ENCODE measurements around the gene ZFP30.
"Not testable (repeated sequence)": the region's sequence is repeated elsewhere in the genome, so short reads cannot be mapped to it uniquely, and the experiment has no call there.

ZFP30 gene

DNA sequence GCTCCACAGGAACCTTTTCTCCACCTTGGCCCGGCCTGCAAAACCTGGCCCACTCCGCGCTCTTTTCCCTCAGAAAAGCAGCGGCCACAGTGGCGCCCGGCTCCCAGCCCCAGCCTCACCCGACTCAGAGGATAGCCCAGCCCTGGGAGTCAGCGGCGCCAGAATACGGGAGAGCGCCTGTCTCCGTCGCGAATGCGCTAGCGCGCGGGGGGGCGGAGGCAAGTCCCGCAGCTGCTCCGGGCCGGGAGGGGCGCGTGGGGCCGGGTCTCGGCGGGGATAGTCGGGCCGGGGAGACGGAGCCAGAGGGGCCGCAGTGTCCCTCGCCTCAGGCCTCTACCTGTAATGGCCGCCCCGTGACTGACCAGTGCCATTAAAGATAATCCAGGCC lies at the start of gene ZFP30:
Gene ZFP30 (minus strand): TSS at position 165 of the 388 bp plus-strand sequence. CDS start 7,643 bp downstream, outside the sequence.
- Mint-ChIP-seq H3K4me3 (peak within 1 kb of the TSS; percentile 86), H3K36me3 (ENCODE audit: low read depth) (peaks cover 26% of the 10 kb centered on the region)

DNA sequence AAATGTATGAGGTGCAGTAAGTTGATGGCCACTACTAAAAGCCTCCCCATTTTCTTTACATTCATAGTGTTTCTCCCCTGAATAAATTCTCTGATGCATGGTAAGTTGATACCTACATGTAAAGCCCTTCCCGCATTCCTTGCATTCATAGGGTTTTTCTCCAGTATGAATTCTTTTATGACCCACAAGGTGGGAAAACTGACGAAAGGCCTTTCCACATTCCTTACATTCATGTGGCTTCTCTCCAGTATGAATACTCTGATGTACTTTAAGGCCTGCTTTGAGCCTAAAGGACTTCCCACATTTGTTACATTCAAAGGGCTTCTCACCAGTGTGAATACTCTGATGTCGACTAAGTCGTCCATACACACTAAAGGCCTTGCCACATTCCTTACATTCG lies 43.8 kb upstream of the ZFP30 start:
- Mint-ChIP-seq H3K36me3 (ENCODE audit: low read depth) (peaks cover 25% of the 10 kb centered on the region), H3K27ac (no peak overlapping the region), H3K27me3 (ENCODE audit: low read depth) (no peaks in the 10 kb centered on the region), H3K4me1 (ENCODE audit: low read depth) (no peaks in the 10 kb centered on the region), H3K4me3 (no peak overlapping the region), H3K9me3 (peaks cover 70% of the 10 kb centered on the region)

More for the DNA sequence above, at the start of gene ZFP30:
- peaks cover 30% of the 10 kb centered on the region for H3K9me3 Mint-ChIP-seq
- H3K27me3 Mint-ChIP-seq (ENCODE audit: low read depth) = no peaks in the 10 kb centered on the region
- H3K27ac Mint-ChIP-seq = peak within 1 kb of the TSS; percentile 95
- H3K4me1 Mint-ChIP-seq (ENCODE audit: low read depth) = peaks cover 25% of the 10 kb centered on the region

DNA sequence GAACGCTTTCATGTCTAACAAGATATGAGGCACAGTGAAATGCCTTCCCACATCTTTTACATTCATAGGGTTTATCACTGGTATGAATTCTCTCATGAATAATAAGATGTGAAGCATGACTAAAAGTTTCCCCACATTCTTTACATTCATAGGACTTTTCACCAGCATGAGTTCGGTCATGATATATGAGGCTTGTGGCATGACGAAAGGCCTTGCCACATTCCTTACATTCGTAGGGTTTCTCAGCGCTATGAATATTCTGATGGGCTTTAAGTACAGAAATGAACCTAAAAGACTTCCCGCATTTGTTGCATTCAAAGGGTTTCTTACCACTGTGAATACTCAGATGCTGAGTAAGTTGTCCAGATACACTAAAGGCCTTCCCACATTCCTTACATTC lies 43.0 kb upstream of the ZFP30 start:
- H3K27ac Mint-ChIP-seq = no peak overlapping the region
- peaks cover 24% of the 10 kb centered on the region for H3K36me3 Mint-ChIP-seq (ENCODE audit: low read depth)
- H3K4me3 Mint-ChIP-seq = no peak overlapping the region
- H3K27me3 Mint-ChIP-seq (ENCODE audit: low read depth) = no peaks in the 10 kb centered on the region
- no peaks in the 10 kb centered on the region for H3K4me1 Mint-ChIP-seq (ENCODE audit: low read depth)
- peaks cover 71% of the 10 kb centered on the region for H3K9me3 Mint-ChIP-seq

DNA sequence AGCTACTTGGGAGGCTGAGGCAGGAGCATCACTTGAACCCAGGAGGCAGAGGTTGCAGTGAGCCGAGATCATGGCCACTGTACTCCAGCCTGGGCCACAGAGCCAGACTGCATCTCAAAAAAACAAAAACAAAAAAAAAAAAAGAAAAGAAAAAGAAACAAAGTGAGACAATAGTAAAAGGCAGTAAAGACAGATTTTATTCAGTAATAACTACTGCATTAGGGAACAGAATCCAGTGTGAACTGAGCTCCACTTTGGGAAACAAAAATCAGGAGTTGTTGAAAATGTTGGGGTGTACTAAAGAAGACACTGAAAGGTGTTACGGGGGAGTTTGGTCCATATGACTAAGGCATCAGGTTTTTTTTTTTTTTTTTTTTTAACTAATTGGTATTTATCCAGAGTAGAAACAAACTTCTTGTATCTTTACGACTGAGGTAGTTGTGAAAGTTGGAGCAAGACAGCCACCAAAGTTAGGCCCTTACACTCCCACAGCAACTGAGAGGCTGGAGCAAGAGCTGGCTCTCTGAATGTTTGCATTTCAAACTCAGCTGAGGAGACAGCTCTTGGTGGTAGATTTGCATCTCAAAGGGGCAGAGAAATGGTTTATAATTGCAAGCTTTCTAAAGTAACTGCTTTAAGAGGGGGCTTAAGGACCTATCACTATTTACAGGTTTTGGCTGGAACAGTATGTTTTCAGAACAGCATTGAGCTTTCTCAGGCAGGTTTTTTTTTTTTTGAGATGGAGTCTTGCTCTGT lies 40.1 kb upstream of the ZFP30 start:
- Mint-ChIP-seq H3K4me3 (no peak overlapping the region), H3K4me1 (ENCODE audit: low read depth) (peaks cover 4% of the 10 kb centered on the region), H3K36me3 (ENCODE audit: low read depth) (peaks cover 21% of the 10 kb centered on the region), H3K9me3 (peaks cover 63% of the 10 kb centered on the region), H3K27me3 (ENCODE audit: low read depth) (no peaks in the 10 kb centered on the region), H3K27ac (no peak overlapping the region)

DNA sequence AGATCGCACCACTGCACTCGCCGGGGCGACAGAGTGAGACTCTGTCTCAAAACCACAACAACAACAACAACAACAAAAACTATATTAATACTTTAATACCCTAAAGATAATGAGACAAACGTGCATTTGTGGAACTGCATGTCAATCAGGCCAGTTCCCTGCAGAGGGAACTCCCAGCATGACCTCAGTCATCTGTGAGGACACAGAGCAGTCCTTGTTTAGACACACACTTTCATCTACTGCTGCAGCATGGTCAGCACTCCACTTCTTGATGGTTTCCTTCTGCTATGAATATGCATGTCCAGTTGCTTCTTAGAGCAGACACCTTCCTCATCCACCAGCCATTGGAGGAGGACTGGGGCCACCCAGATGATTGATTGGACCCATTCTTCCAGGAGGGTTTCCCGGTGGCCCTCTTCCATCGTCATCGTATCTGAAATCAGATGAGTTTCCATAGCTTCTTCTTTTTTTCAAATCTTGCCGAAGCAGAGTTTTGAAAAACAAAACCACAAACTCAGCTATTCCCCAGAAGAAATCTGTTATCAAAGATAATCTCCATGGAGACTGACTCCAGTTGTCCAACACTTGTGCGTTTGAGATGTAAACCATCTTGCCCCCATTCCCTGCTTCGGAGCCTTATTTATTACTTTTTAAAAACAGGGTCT lies 37.8 kb upstream of the ZFP30 start:
- H3K27me3 Mint-ChIP-seq (ENCODE audit: low read depth) = no peaks in the 10 kb centered on the region
- H3K36me3 Mint-ChIP-seq (ENCODE audit: low read depth) = peaks cover 10% of the 10 kb centered on the region
- no peak overlapping the region for H3K4me3 Mint-ChIP-seq
- H3K9me3 Mint-ChIP-seq = peaks cover 43% of the 10 kb centered on the region
- H3K27ac Mint-ChIP-seq = no peak overlapping the region
- peaks cover 4% of the 10 kb centered on the region for H3K4me1 Mint-ChIP-seq (ENCODE audit: low read depth)

DNA sequence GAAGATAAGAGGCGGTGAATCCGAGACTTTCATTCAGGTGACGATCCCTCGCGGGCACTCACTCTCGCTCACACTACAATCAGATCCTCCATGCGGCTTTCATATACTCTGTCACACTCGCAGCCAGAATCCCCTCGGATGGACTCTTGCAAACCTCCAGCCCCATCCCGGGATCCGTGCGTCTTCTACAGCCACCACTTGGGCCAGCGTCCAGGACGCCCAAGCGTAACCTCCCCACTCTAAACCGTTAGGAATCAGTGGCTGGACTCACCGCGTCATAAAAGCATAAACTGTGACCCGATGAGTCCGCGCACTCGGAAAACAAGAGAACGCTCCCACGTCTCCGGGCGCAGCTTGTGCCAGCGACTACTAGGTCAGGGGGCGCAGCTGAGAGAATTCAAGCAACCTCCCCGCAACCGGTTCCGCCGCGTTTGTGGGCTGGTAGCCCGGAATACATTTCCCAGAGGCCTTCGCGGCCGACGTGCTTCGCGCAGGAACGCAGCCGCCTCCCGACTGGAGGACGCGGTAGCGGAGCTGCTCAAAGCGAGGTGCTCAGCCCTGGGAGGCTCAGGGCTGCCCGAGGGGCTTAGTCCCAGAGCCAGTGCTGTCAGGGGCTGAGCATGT lies 36.7 kb upstream of the ZFP30 start:
- Mint-ChIP-seq H3K4me3 (peak overlapping the region; percentile 87), H3K9me3 (peaks cover 35% of the 10 kb centered on the region), H3K27me3 (ENCODE audit: low read depth) (no peaks in the 10 kb centered on the region), H3K27ac (peak overlapping the region; percentile 50), H3K36me3 (ENCODE audit: low read depth) (peaks cover 7% of the 10 kb centered on the region), H3K4me1 (ENCODE audit: low read depth) (peaks cover 4% of the 10 kb centered on the region)

DNA sequence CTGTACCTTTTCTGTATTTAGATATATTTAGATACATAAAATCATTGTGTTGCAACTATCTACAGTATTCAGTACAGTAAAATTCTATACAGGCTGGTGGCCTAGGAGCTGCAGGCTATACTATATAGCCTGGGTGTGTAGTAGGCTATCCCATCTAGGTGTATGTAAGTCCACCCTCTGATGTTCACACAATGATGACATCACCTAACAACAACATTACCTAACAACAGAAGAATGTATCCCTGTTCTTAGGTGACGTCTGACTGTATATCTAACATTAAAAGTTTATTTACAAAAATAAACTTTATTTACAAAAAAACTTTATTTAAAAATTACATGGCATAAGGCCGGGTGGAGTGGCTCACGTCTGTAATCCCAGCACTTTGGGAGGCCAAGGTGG lies 28.3 kb upstream of the ZFP30 start:
- Mint-ChIP-seq H3K27me3 (ENCODE audit: low read depth) (no peaks in the 10 kb centered on the region), H3K36me3 (ENCODE audit: low read depth) (no peaks in the 10 kb centered on the region), H3K4me3 (no peak overlapping the region), H3K27ac (no peak overlapping the region), H3K9me3 (peaks cover 39% of the 10 kb centered on the region), H3K4me1 (ENCODE audit: low read depth) (no peaks in the 10 kb centered on the region)

DNA sequence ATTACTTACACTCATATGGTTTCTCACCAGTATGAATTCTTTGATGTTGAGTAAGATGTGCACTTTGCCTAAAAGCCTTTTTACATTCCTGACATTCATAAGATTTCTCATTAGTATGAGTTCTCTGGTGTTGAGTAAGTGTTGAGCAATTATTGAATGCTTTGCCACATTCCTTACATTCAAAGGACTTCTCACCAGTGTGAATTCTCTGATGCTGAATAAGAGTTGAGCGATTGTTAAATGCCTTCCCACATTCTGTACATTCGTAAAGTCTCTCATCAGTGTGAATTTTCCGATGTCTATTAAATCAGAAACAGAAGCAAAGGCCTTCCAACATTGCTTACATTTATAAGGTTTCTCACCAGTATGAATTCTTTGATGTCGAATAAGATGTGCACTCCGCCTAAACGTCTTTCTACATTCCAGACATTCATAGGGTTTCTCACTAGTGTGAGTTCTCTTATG lies 14.2 kb upstream of the ZFP30 start:
- H3K4me1 Mint-ChIP-seq (ENCODE audit: low read depth) = no peaks in the 10 kb centered on the region
- H3K27me3 Mint-ChIP-seq (ENCODE audit: low read depth) = no peaks in the 10 kb centered on the region
- H3K9me3 Mint-ChIP-seq = peaks cover 48% of the 10 kb centered on the region
- H3K36me3 Mint-ChIP-seq (ENCODE audit: low read depth) = no peaks in the 10 kb centered on the region
- no peak overlapping the region for H3K27ac Mint-ChIP-seq
- H3K4me3 Mint-ChIP-seq = no peak overlapping the region

DNA sequence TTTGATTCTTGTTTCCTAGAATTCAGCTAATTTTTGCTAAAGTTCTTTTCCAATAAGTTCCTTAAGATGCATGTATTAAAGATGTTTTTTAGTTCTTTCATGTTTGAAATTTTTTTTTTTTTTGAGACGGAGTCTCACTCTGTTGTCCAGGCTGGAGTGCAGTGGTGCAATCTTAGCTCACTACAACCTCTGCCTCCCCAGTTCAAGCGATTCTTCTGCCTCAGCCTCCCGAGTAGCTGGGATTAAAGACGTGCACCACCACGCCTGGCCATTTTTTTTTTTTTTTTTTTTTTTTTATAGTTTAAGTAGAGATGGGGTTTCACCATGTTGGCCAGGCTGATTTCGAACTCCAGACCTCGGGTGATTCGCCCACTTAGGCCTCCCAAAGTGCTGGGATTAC lies 1.9 kb upstream of the ZFP30 start:
- H3K9me3 Mint-ChIP-seq = peaks cover 42% of the 10 kb centered on the region
- peak overlapping the region; percentile 75 for H3K27ac Mint-ChIP-seq
- peaks cover 18% of the 10 kb centered on the region for H3K36me3 Mint-ChIP-seq (ENCODE audit: low read depth)
- not testable (repeated sequence) for H3K27me3 Mint-ChIP-seq (ENCODE audit: low read depth)
- H3K4me3 Mint-ChIP-seq = peak overlapping the region; percentile 86
- peaks cover 25% of the 10 kb centered on the region for H3K4me1 Mint-ChIP-seq (ENCODE audit: low read depth)

DNA sequence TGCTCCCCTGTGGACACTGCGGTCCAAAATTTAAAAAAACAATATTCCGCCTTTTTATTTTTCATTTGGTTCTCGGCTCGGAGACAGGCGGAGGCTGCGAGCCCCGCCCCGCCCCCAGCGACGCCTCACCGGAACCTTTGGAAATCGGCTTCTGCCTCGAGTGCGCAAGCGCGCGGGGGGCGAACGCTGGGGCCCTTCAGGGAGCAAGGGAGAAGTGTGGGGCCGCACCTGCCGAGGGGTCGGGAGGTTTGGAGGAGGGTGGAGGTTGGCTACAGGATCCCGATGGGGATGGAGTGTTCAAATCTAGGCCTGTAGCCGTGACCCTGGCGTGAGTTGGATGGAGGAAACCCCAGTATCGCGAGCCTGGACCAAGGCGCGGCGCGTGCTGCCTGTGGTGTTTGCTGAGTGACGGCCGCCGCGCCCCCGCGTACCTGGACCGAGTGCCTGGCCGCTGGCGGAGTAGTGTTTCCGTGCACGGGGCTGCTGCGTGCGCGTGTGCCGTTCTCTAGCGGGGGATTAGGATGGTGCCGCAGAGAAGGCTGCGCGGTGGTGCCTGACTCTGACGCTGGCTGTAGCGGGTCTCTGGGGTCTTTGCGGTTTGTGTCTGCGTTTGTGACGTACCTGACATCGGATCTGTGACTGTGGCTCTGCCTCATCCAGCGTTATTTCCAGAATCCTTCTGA lies 565 bp upstream of the ZFP30 start:
- Mint-ChIP-seq H3K4me3 (peak overlapping the region; percentile 86), H3K9me3 (peaks cover 35% of the 10 kb centered on the region), H3K27ac (peak overlapping the region; percentile 95), H3K4me1 (ENCODE audit: low read depth) (peaks cover 25% of the 10 kb centered on the region), H3K27me3 (ENCODE audit: low read depth) (no peaks in the 10 kb centered on the region), H3K36me3 (ENCODE audit: low read depth) (peaks cover 21% of the 10 kb centered on the region)

DNA sequence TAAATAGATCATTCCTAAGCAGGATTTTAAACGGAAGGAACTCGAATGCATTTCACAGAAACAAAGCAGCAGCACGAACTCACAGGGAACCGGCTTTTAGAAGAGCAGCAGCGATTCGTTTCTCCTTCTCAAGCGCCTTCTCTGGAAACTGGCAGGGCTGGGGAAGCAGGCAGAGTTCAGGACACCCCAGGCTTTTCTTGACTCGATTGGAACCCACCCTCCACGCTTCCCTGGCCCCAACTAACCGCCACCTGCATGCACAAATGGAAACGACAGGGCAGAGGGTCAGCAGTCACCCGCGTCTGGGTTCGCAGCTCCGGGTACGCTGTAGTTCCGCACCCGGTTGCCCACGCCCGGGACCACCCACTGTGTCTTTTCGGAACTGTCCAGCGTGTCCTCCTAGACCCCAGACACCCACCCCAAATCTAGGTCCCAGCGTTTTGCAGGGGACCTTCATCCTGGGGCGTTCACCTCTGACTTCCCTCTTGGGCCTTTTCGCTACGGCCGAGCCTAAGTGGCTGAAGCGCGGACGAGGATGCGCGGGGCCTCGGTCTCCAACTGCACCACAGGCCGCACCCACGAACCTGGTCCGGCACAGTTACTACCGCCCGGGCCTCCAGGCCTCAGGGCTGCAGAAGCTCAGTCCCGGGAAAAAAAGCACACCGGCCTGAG lies 500 bp downstream of the ZFP30 start:
- peaks cover 25% of the 10 kb centered on the region for H3K4me1 Mint-ChIP-seq (ENCODE audit: low read depth)
- H3K27ac Mint-ChIP-seq = peak overlapping the region; percentile 95
- no peaks in the 10 kb centered on the region for H3K27me3 Mint-ChIP-seq (ENCODE audit: low read depth)
- H3K36me3 Mint-ChIP-seq (ENCODE audit: low read depth) = peaks cover 29% of the 10 kb centered on the region
- H3K9me3 Mint-ChIP-seq = peaks cover 32% of the 10 kb centered on the region
- peak overlapping the region; percentile 86 for H3K4me3 Mint-ChIP-seq

DNA sequence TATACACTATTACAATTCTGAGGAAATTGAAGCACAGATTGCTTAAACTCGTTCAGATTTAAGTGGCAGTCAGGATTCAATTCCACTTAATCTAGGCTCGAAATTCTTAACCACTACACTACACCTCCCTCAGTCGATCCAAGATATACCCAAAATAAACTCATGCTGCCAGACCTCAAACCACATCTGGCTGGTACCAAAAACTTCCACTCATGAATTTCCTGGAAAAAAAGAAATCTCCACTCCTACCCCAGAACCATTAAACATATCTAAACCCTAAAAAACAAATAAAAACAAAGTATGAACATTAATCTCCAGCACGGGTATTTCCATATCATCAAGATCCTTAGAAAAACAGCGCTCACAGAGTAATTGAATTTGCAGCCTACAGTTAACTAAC lies 1.1 kb downstream of the ZFP30 start:
- Mint-ChIP-seq H3K4me1 (ENCODE audit: low read depth) (peaks cover 25% of the 10 kb centered on the region), H3K4me3 (peak overlapping the region; percentile 86), H3K27ac (peak overlapping the region; percentile 95)

DNA sequence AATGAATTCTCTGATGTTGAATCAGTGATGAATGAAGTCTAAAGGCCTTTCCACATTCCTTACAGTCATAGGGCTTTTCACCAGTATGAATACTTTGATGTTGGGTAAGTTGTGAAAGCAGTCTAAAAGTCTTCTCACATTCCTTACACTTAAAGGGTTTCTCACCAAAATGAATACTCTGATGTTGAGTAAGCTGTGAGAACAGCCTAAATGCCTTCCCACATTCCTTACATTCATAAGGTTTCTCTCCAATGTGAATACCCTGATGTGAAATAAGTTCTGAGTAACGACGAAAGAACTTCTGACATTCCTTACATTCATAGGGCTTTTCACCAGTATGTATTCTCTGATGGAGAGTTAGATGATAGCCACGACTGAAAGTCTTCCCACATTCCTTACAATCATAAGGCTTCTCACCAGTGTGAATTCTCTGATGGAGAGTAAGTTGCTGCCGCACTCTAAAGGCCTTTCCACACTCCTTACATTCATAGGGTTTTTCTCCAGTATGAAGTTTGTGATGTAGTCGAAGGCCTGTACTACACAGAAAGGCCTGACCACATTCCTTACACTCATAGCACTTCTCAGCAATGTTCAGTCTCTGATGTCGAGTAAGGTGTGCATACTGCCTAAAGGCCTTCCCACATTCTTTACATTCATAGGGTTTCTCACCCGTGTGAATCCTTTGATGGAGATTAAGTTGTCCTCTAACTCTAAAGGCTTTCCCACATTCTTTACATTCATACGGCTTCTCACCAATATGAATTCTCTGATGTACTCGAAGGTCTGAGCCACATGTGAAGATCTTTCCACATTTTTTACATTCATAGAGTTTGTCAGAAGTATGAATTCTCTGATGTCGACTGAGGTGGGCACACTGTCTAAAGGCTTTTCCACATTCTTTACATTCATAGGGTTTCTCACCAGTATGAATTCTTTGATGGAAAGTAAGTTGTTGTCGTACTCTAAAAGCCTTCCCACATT lies 19.9 kb downstream of the ZFP30 start:
- no peak overlapping the region for H3K4me3 Mint-ChIP-seq
- H3K27me3 Mint-ChIP-seq (ENCODE audit: low read depth) = no peaks in the 10 kb centered on the region
- H3K27ac Mint-ChIP-seq = no peak overlapping the region
- peaks cover 54% of the 10 kb centered on the region for H3K9me3 Mint-ChIP-seq
- peaks cover 44% of the 10 kb centered on the region for H3K36me3 Mint-ChIP-seq (ENCODE audit: low read depth)
- no peaks in the 10 kb centered on the region for H3K4me1 Mint-ChIP-seq (ENCODE audit: low read depth)

More for the DNA sequence above, 1.1 kb downstream of the ZFP30 start:
- no peaks in the 10 kb centered on the region for H3K27me3 Mint-ChIP-seq (ENCODE audit: low read depth)
- peaks cover 29% of the 10 kb centered on the region for H3K9me3 Mint-ChIP-seq
- peaks cover 36% of the 10 kb centered on the region for H3K36me3 Mint-ChIP-seq (ENCODE audit: low read depth)

Data from T-helper 1 cell treated with Interleukin-12 subunit alpha and Interleukin-12 subunit beta and Interleukin-4 antibody, amounts not matched to agents 30 μg/mL and 1 μg/mL, for 36 hours (primary cell).